ENCODE measurements around the gene NNMT. TPM values are rescaled to one million over a fixed set of nuclear protein-coding genes. Genes with fewer than 3 reads are reported as not detected.

NNMT gene
- total and polyA plus RNA-seq, 9 of the 15 experiments (the other 6 are each of a cell fraction or from before 2014, with no cell fraction given): 6.1 to 15.0 (median 11.2) TPM

GRCh38 chr11:114315749-114316368 is 19.7 kb downstream of the NNMT start:
- Histone ChIP-seq H3K4me1 (replicated peaks in 1 of 2; ENCODE audit: control insufficient read depth in 2 of 2, insufficient read depth in 2 of 2, low read length in 2 of 2) (peaks cover 4 to 15% of the 10 kb centered on the region in 2 experiments), H3K9me1 (ENCODE audit: control insufficient read depth, insufficient read depth, low read length) (no peaks in the 10 kb centered on the region), H2AFZ (ENCODE audit: low read depth, low read length) (peak overlapping the region; percentile 90), H3K9ac (ENCODE audit: insufficient read depth in 1 of 2, low read depth in 2 of 2, low read length in 2 of 2) (peak overlapping the region in 1 of 2 experiments; percentile 24; a peak in 3 of 4 replicates), H3K9me3 (replicated peaks; ENCODE audit: control insufficient read depth, insufficient read depth, low read depth, low read length) (no peaks in the 10 kb centered on the region), H4K20me1 (replicated peaks; ENCODE audit: control insufficient read depth, insufficient read depth, low read length) (no peaks in the 10 kb centered on the region), H3K79me2 (ENCODE audit: control insufficient read depth, insufficient read depth, low read length) (no peaks in the 10 kb centered on the region), H3K4me3 (no peak overlapping the region), H3K36me3 (ENCODE audit: control insufficient read depth, insufficient read depth, low read length) (no peaks in the 10 kb centered on the region), H3K27ac (ENCODE audit: extremely low read depth, low read depth, low read length) (no peak overlapping the region), H3K27me3 (ENCODE audit: control insufficient read depth in 2 of 2, insufficient read depth in 2 of 2, low read length in 2 of 2) (no peaks in the 10 kb centered on the region), H3K4me2 (ENCODE audit: insufficient read depth, low read length) (peak overlapping the region; percentile 67)
- intact Hi-C loops (cut with micrococcal nuclease) (no loop called here), in situ Hi-C loops (cut with MboI) (no loop called here)
- CTCF ChIA-PET (ENCODE audit: low intra/inter-chr PET ratio): no interaction called here
- POLR2A ChIA-PET: interaction anchor here (1.0 to 1.3 kb wide), 2 partner anchors 9 kb away, joined by 4 read pairs; no protein-coding TSS in a partner anchor
- FAIRE-seq (no peak), DNase-seq (ENCODE audit: extremely low read depth in 1 of 4, low spot score in 3 of 4) (peak in 1 of 4 experiments; percentile 32), ATAC-seq (peak; percentile 50)
- 20% methylated on average over 12 of the region's 13 CpGs for WGBS (ENCODE audit: insufficient coverage, low coverage, missing lambda C conversion rate)
- no TSS peak for BruUV-seq (replicated peaks)
- TF ChIP-seq MAFF (IDR thresholded peaks at IDR 0.05; ENCODE audit: low read length): peak; percentile 36; the same call in 1 of the 2 replicates
- peak; percentile 51; the same call in 1 of the 2 replicates for TF ChIP-seq ZNF12 (CRISPR knock-in tag; IDR thresholded peaks at IDR 0.05)
- TF ChIP-seq ZNF124 (CRISPR knock-in tag; IDR thresholded peaks at IDR 0.05): no peak
- TF ChIP-seq ZNF398 (CRISPR knock-in tag; IDR thresholded peaks at IDR 0.05): no peak
- TF ChIP-seq GMEB1 (CRISPR knock-in tag; IDR thresholded peaks at IDR 0.05): no peak
- TF ChIP-seq ZNF707 (CRISPR knock-in tag; conservative IDR thresholded peaks at IDR 0.05): no peak
- TF ChIP-seq NFE2 (IDR thresholded peaks at IDR 0.05; ENCODE audit: low read depth): peak; percentile 69
- peak; percentile 62 for TF ChIP-seq C11orf30 (IDR thresholded peaks at IDR 0.05; ENCODE audit: low read depth)
- no peak for TF ChIP-seq THAP12 (CRISPR knock-in tag; IDR thresholded peaks at IDR 0.05)
- TF ChIP-seq HOMEZ (CRISPR knock-in tag; IDR thresholded peaks at IDR 0.05): no peak
- TF ChIP-seq FOXA3 (CRISPR knock-in tag; conservative IDR thresholded peaks at IDR 0.05 in 1 of 2, IDR thresholded peaks at IDR 0.05 in 1 of 2): 0 out of 4 replicates have a peak, but pooled peaks of 1 of the 2 experiments have one; percentile 12
- TF ChIP-seq RFX5 (IDR thresholded peaks at IDR 0.05; ENCODE audit: low read depth, low read length): no peak
- no peak for TF ChIP-seq STAT5A (IDR thresholded peaks at IDR 0.05; ENCODE audit: borderline replicate concordance, low read length)
- TF ChIP-seq ASH1L (IDR thresholded peaks at IDR 0.05; ENCODE audit: borderline replicate concordance, low read depth, partially characterized antibody): no peak
- TF ChIP-seq ZZZ3 (IDR thresholded peaks at IDR 0.05): no peak
- TF ChIP-seq POLR2A (conservative IDR thresholded peaks at IDR 0.05): no peak

All from K562 (cell line).